ENCODE data around the gene JUNB. TPM values are rescaled to one million over a fixed set of nuclear protein-coding genes. Genes with fewer than 3 reads are reported as not detected.
"Not testable (repeated sequence)": the region's sequence is repeated elsewhere in the genome, so short reads cannot be mapped to it uniquely, and the experiment has no call there.

Gene JUNB
- polyA plus RNA-seq, 1 donor (not counting 4 experiments of a cell fraction or from before 2014, with no cell fraction given): 40.8 TPM

DNA sequence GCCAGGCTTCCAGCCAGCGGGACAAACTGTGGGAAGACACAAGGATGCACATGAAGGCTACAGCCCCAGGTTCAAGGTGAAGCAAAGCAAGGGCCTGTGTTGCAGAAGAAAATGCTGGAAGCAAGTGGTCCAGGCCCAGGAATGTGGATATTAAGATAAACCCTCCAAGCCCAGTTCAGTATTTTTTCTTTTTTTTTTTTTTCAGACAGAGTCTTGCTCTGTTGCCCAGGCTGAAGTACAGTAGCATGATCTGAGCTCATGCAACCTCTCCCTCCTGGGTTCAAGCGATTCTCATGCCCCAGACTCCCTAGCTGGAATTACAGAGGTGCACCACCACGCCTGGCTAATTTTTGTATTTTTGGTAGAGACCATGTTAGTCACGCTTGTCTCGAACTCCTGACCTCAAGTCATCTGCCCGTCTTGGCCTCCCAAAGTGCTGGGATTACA lies 5.9 kb downstream of the JUNB start:
- Histone ChIP-seq H3K9ac (ENCODE audit: control insufficient read depth, extremely low read depth, insufficient read depth, low read length) (no peak overlapping the region), H3K9me3 (ENCODE audit: control insufficient read depth, low read depth, low read length) (no peaks in the 10 kb centered on the region), H3K4me2 (ENCODE audit: control insufficient read depth, extremely low read depth, insufficient read depth, low read depth, low read length) (no peak overlapping the region), H3K27ac (ENCODE audit: control insufficient read depth, insufficient read depth, low read length) (no peak overlapping the region), H3K4me3 (ENCODE audit: control insufficient read depth in 2 of 3, extremely low read depth in 1 of 3, insufficient read depth in 2 of 3, low read depth in 1 of 3, low read length in 3 of 3) (no peak overlapping the region), H3K27me3 (ENCODE audit: control insufficient read depth, extremely low read depth, insufficient read depth, low read length) (no peaks in the 10 kb centered on the region), H4K20me1 (ENCODE audit: control insufficient read depth, extremely low read depth, insufficient read depth, low read length) (peaks cover 8% of the 10 kb centered on the region), H3K79me2 (ENCODE audit: control insufficient read depth, insufficient read depth, low read length) (peaks cover 24% of the 10 kb centered on the region), H3K9me1 (ENCODE audit: control insufficient read depth, extremely low read depth, insufficient read depth, low read length) (no peaks in the 10 kb centered on the region), H3K36me3 (ENCODE audit: control insufficient read depth in 2 of 2, extremely low read depth in 1 of 2, insufficient read depth in 2 of 2, low read length in 2 of 2) (peaks cover 4 to 9% of the 10 kb centered on the region in 2 experiments), H2AFZ (ENCODE audit: control insufficient read depth, low read length) (no peak overlapping the region), H3K4me1 (ENCODE audit: control insufficient read depth, extremely low read depth, insufficient read depth, low read length) (peaks cover 25% of the 10 kb centered on the region)
- no peak for FAIRE-seq
- no peak for TF ChIP-seq EZH2 (IDR thresholded peaks at IDR 0.05; ENCODE audit: low read length)
- TF ChIP-seq, protein P1, sequence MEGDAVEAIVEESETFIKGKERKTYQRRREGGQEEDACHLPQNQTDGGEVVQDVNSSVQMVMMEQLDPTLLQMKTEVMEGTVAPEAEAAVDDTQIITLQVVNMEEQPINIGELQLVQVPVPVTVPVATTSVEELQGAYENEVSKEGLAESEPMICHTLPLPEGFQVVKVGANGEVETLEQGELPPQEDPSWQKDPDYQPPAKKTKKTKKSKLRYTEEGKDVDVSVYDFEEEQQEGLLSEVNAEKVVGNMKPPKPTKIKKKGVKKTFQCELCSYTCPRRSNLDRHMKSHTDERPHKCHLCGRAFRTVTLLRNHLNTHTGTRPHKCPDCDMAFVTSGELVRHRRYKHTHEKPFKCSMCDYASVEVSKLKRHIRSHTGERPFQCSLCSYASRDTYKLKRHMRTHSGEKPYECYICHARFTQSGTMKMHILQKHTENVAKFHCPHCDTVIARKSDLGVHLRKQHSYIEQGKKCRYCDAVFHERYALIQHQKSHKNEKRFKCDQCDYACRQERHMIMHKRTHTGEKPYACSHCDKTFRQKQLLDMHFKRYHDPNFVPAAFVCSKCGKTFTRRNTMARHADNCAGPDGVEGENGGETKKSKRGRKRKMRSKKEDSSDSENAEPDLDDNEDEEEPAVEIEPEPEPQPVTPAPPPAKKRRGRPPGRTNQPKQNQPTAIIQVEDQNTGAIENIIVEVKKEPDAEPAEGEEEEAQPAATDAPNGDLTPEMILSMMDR (optimal IDR thresholded peaks at IDR 0.05 in 1 of 3, IDR thresholded peaks at IDR 0.05 in 1 of 3, conservative IDR thresholded peaks at IDR 0.05 in 1 of 3; ENCODE audit: extremely low read depth in 1 of 3, insufficient read depth in 2 of 3, low read length in 3 of 3): no peak
- dilution Hi-C loops (cut with MboI; ENCODE audit: extremely low pct_ligation_motif_present, low sequenced_read_pairs): no loop called here
- DNase-seq (ENCODE audit: low read depth, low spot score): no peak

DNA sequence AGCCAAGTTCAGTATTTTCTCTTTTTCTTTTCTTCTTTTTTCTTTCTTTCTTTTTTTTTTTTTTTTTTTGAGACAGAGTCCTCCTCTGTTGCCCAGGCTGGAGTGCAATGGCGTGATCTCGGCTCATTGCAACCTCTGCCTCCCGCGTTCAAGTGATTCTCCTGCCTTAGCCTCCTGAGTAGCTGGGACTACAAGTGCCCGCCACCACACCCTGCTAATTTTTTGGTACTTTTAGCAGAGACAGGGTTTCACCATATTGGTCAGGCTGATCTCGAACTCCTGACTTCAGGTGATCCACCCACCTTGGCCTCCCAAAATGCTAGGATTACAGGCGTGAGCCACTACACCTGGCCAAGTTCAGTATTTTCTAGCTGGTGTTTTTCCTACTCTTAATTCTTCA lies 6.3 kb downstream of the JUNB start:
- H3K27me3 ChIP-seq (ENCODE audit: control insufficient read depth, extremely low read depth, insufficient read depth, low read length); DNase-seq (ENCODE audit: low read depth, low spot score); H3K36me3 ChIP-seq (ENCODE audit: control insufficient read depth in 2 of 2, extremely low read depth in 1 of 2, insufficient read depth in 2 of 2, low read length in 2 of 2); H3K9me3 ChIP-seq (ENCODE audit: control insufficient read depth, low read depth, low read length); FAIRE-seq; H3K4me2 ChIP-seq (ENCODE audit: control insufficient read depth, extremely low read depth, insufficient read depth, low read depth, low read length); H3K27ac ChIP-seq (ENCODE audit: control insufficient read depth, insufficient read depth, low read length); H3K9me1 ChIP-seq (ENCODE audit: control insufficient read depth, extremely low read depth, insufficient read depth, low read length); H3K4me3 ChIP-seq (ENCODE audit: control insufficient read depth in 2 of 3, extremely low read depth in 1 of 3, insufficient read depth in 2 of 3, low read depth in 1 of 3, low read length in 3 of 3); H3K9ac ChIP-seq (ENCODE audit: control insufficient read depth, extremely low read depth, insufficient read depth, low read length); dilution Hi-C loops (cut with MboI; ENCODE audit: extremely low pct_ligation_motif_present, low sequenced_read_pairs); H2AFZ ChIP-seq (ENCODE audit: control insufficient read depth, low read length); H4K20me1 ChIP-seq (ENCODE audit: control insufficient read depth, extremely low read depth, insufficient read depth, low read length): not testable (repeated sequence)
- Histone ChIP-seq H3K79me2 (ENCODE audit: control insufficient read depth, insufficient read depth, low read length) (peaks cover 19% of the 10 kb centered on the region), H3K4me1 (ENCODE audit: control insufficient read depth, extremely low read depth, insufficient read depth, low read length) (peaks cover 29% of the 10 kb centered on the region)

Data from keratinocyte (primary cell).